ENCODE measurements around the gene RNGTT.

DNA sequence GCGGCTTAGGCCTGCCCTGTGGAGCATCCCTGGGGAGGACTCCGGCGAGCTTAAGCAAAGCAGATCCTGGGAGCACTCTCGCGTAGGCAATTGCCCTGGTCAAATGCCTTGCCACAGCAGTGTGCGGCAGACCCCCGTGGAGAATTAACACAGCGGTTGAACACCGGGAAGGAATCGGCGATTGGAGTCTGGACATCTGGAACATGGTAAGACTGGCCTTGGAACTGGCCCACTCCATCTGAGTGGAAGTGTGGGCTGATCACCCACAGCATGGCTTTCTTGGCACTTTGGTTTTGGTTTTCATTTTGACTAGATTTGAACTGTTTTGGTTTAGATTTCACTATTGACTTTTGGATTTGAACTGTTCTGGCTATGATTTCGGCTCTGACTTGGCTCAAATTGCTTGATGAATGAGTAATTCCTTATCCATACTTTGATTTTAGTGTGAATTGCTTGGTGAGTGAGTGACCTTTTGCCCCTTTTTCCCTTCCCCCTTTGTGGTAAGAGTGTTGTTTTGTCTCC is 300.7 kb downstream of the RNGTT start:
- TF ChIP-seq, protein P1, sequence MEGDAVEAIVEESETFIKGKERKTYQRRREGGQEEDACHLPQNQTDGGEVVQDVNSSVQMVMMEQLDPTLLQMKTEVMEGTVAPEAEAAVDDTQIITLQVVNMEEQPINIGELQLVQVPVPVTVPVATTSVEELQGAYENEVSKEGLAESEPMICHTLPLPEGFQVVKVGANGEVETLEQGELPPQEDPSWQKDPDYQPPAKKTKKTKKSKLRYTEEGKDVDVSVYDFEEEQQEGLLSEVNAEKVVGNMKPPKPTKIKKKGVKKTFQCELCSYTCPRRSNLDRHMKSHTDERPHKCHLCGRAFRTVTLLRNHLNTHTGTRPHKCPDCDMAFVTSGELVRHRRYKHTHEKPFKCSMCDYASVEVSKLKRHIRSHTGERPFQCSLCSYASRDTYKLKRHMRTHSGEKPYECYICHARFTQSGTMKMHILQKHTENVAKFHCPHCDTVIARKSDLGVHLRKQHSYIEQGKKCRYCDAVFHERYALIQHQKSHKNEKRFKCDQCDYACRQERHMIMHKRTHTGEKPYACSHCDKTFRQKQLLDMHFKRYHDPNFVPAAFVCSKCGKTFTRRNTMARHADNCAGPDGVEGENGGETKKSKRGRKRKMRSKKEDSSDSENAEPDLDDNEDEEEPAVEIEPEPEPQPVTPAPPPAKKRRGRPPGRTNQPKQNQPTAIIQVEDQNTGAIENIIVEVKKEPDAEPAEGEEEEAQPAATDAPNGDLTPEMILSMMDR (IDR thresholded peaks at IDR 0.05), result no peak
- TF ChIP-seq POLR2A (IDR thresholded peaks at IDR 0.05) (no peak), EP300 (IDR thresholded peaks at IDR 0.05) (no peak), POLR2AphosphoS5 (IDR thresholded peaks at IDR 0.05) (no peak)

Measured in upper lobe of left lung (tissue), 4 donors.